Measurements from ENCODE around the gene POLR2L.

DNA sequence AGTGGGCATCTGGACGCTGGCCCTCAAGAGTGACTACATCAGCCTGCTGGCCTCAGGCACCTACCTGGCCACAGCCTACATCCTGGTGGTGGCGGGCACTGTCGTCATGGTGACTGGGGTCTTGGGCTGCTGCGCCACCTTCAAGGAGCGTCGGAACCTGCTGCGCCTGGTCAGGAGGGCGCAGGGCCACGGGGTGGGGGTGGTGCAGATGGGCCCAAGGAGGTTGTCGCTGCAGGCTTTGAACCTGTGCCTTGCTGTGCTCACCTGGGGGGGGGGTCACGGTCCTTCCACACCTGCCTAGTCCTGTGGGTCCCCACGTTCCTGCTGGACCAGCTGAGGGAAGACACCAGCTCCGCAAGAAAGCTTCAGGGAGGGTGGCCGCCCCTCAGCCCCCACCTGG lies 6.1 kb downstream of the POLR2L start:
- TF ChIP-seq CTCF (IDR thresholded peaks at IDR 0.05 in 4 of 5, conservative IDR thresholded peaks at IDR 0.05 in 1 of 5) = no peak
- TF ChIP-seq POLR2A (IDR thresholded peaks at IDR 0.05) = no peak
